ENCODE measurements around the gene UBAP2. TPM values are rescaled to one million over a fixed set of nuclear protein-coding genes. Genes with fewer than 3 reads are reported as not detected.

UBAP2 gene
- polyA plus RNA-seq, 2 donors = 12.6 to 15.6 TPM

DNA sequence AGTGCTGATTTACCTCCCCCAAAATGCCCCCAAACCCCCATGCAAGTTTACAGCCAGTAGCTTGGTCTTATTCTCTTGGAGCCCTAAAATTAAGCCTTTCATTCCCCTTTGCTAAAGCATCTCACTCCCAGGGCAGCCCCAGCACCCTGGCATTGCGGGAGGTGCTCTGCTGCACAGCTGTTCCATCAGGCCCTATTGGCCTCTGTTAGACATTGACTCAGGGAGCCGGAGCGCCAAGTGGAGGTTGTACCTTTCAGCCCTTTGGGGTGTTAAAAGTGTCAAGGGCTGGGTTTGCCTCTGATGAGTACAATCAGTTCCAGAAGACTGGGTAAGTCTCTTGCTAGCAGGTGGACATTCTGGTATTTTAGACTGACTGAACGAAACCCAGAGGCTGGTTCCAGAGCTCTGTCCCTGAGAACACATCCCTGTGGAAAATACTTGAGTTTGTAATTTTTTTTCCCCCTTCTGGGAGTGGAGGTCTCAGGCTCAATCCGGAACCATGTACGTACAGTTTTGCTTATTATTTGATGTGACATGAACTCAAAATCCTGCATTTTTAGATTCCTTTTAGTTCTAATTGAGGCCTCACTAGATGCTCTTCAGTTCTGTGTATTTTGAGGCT, 129.3 kb downstream of the UBAP2 start:
- WGBS, 2 donors = 93 to 95% methylated on average over 6 of the region's 6 CpGs
- H3K9me3 ChIP-seq (ENCODE audit: control insufficient read depth in 2 of 2, insufficient read depth in 1 of 2, low read depth in 1 of 2, low read length in 1 of 2) = no peaks in the 10 kb centered on the region
- no peak overlapping the region for H3K27ac ChIP-seq (ENCODE audit: low read depth in 2 of 2, low read length in 1 of 2)
- H3K36me3 ChIP-seq (ENCODE audit: control insufficient read depth in 2 of 2, insufficient read depth in 2 of 2, low read length in 1 of 2) = peaks cover 18 to 52% of the 10 kb centered on the region in 2 donors
- no peaks in the 10 kb centered on the region for H3K27me3 ChIP-seq (ENCODE audit: control insufficient read depth in 1 of 2, insufficient read depth in 2 of 2, low read length in 2 of 2)
- no peaks in the 10 kb centered on the region for H3K4me1 ChIP-seq (ENCODE audit: control insufficient read depth in 2 of 2, insufficient read depth in 2 of 2, low read length in 1 of 2)
- H3K4me3 ChIP-seq (ENCODE audit: low read depth in 1 of 2, low read length in 2 of 2) = no peak overlapping the region

DNA sequence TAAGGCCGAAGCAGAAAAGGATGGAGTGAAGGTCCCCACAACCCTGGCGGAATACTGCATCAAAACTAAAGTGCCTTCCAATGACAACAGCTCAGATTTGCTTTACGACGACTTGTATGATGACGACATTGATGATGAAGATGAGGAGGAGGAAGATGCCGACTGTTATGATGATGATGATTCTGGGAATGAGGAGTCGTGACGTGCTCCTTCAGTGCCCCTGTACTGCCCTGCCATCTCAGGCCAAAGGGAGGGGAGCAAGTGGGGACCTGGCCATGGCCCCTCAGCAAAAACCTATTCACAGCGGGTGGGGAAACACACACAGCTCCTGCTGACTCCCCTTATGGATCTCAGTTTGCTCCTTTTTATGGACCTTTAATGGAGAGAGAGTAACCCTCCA, 131.7 kb downstream of the UBAP2 start:
- Histone ChIP-seq H3K4me1 (ENCODE audit: control insufficient read depth in 2 of 2, insufficient read depth in 2 of 2, low read length in 1 of 2) (no peaks in the 10 kb centered on the region), H3K9me3 (ENCODE audit: control insufficient read depth in 2 of 2, insufficient read depth in 1 of 2, low read depth in 1 of 2, low read length in 1 of 2) (no peaks in the 10 kb centered on the region), H3K27me3 (ENCODE audit: control insufficient read depth in 1 of 2, insufficient read depth in 2 of 2, low read length in 2 of 2) (no peaks in the 10 kb centered on the region), H3K36me3 (ENCODE audit: control insufficient read depth in 2 of 2, insufficient read depth in 2 of 2, low read length in 1 of 2) (peaks cover 4 to 35% of the 10 kb centered on the region in 2 donors), H3K27ac (ENCODE audit: low read depth in 2 of 2, low read length in 1 of 2) (no peak overlapping the region), H3K4me3 (ENCODE audit: low read depth in 1 of 2, low read length in 2 of 2) (no peak overlapping the region)
- 94% methylated on average over 9 of the region's 9 CpGs for WGBS, 2 donors

DNA sequence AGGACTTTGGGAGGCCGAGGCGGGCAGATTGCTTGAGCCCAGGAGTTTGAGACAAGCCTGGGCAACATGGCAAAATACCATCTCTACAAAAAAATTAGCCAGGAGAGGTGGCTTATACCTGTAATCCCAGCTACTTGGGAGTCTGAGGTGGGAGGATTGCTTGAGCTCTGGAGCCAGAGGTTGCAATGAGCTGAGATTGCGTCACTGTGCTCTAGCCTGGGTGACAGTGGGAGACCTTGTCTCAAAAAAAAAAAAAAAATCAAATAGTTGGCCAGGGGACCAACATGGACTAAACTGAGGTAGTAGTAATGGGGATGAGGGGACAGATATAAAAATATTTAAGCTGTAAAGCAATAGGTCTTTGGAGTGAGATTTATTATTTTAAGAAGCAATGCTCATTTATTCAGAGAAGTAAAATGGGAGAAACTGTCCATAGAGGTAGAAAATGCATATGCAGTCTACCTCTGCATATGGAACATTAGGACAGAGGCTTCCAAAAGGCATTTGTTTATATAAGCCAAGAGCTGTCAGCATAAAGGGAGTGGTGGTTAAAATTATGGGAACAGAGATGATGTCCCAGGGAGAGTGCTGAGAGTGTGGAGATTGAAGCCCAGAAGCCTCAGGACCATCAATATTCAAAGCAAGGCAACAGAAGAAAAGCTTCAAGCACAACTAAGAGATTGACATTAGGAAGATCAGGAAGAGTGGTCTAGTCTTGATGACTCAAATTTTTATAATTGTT, 133.6 kb downstream of the UBAP2 start:
- Histone ChIP-seq H3K9me3 (ENCODE audit: control insufficient read depth in 2 of 2, insufficient read depth in 1 of 2, low read depth in 1 of 2, low read length in 1 of 2) (no peaks in the 10 kb centered on the region), H3K4me3 (ENCODE audit: low read depth in 1 of 2, low read length in 2 of 2) (no peak overlapping the region), H3K4me1 (ENCODE audit: control insufficient read depth in 2 of 2, insufficient read depth in 2 of 2, low read length in 1 of 2) (no peaks in the 10 kb centered on the region), H3K27me3 (ENCODE audit: control insufficient read depth in 1 of 2, insufficient read depth in 2 of 2, low read length in 2 of 2) (no peaks in the 10 kb centered on the region), H3K36me3 (ENCODE audit: control insufficient read depth in 2 of 2, insufficient read depth in 2 of 2, low read length in 1 of 2) (peaks cover 4 to 20% of the 10 kb centered on the region in 2 donors), H3K27ac (ENCODE audit: low read depth in 2 of 2, low read length in 1 of 2) (no peak overlapping the region)
- 76 to 93% methylated on average over 3 of the region's 3 CpGs for WGBS, 2 donors

DNA sequence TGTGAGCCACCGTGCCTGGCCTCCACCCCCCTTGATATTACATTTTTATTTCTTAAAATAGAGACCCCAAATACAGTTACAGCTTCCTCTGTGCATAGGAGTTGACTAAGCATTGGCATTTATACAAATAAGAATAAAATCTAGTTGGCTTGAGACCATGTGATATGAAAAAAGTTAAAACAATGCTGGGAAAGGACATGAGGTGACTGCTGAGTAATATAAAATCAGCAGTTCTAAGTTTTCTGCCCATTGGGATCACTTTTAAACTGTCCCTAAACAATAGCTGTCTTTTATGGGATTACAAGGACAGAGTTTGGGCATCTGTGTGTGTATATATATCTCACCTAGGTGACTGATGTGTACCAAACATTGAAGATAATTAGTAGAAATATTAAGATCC, 135.1 kb downstream of the UBAP2 start:
- Histone ChIP-seq H3K27me3 (ENCODE audit: control insufficient read depth in 1 of 2, insufficient read depth in 2 of 2, low read length in 2 of 2) (no peaks in the 10 kb centered on the region), H3K9me3 (ENCODE audit: control insufficient read depth in 2 of 2, insufficient read depth in 1 of 2, low read depth in 1 of 2, low read length in 1 of 2) (no peaks in the 10 kb centered on the region), H3K27ac (ENCODE audit: low read depth in 2 of 2, low read length in 1 of 2) (no peak overlapping the region), H3K4me1 (ENCODE audit: control insufficient read depth in 2 of 2, insufficient read depth in 2 of 2, low read length in 1 of 2) (no peaks in the 10 kb centered on the region), H3K4me3 (ENCODE audit: low read depth in 1 of 2, low read length in 2 of 2) (no peak overlapping the region), H3K36me3 (ENCODE audit: control insufficient read depth in 2 of 2, insufficient read depth in 2 of 2, low read length in 1 of 2) (peaks cover 0 to 14% of the 10 kb centered on the region in 2 donors)
- WGBS, 2 donors = 82 to 85% methylated on average over 1 of the region's 1 CpG

DNA sequence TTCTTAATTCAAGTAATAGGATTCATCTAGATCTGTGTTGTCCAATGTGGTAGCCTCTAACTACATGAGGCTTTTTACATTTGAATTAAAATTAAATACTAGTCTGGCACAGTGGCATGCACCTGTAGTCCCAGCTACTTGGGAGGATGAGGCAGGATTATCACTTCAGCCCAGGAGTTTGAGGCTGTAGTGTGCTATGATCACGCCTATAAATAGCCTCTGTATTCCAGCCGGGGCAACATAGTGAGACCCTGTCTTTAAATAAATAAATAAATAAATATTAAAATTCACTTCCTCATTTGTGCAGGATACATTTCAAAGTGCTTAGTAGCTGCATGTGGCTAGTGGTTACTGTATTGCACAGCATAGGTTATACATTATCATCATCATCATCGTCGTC, 139.9 kb downstream of the UBAP2 start:
- Histone ChIP-seq H3K36me3 (ENCODE audit: control insufficient read depth in 2 of 2, insufficient read depth in 2 of 2, low read length in 1 of 2) (peaks cover 0 to 4% of the 10 kb centered on the region in 2 donors), H3K9me3 (ENCODE audit: control insufficient read depth in 2 of 2, insufficient read depth in 1 of 2, low read depth in 1 of 2, low read length in 1 of 2) (no peaks in the 10 kb centered on the region)
- WGBS, 2 donors = 94% methylated on average over 4 of the region's 4 CpGs

GRCh38 chr9:33908114-33908513, 140.6 kb downstream of the UBAP2 start:
- Histone ChIP-seq H3K4me1 (ENCODE audit: control insufficient read depth in 2 of 2, insufficient read depth in 2 of 2, low read length in 1 of 2) (no peaks in the 10 kb centered on the region), H3K27me3 (ENCODE audit: control insufficient read depth in 1 of 2, insufficient read depth in 2 of 2, low read length in 2 of 2) (no peaks in the 10 kb centered on the region), H3K4me3 (ENCODE audit: low read depth in 1 of 2, low read length in 2 of 2) (no peak overlapping the region), H3K9me3 (ENCODE audit: control insufficient read depth in 2 of 2, insufficient read depth in 1 of 2, low read depth in 1 of 2, low read length in 1 of 2) (no peaks in the 10 kb centered on the region), H3K27ac (ENCODE audit: low read depth in 2 of 2, low read length in 1 of 2) (no peak overlapping the region), H3K36me3 (ENCODE audit: control insufficient read depth in 2 of 2, insufficient read depth in 2 of 2, low read length in 1 of 2) (peaks cover 0 to 2% of the 10 kb centered on the region in 2 donors)
- WGBS, 2 donors = 99% methylated on average over 3 of the region's 3 CpGs

More for the DNA sequence above, 139.9 kb downstream of the UBAP2 start:
- Histone ChIP-seq H3K27me3 (ENCODE audit: control insufficient read depth in 1 of 2, insufficient read depth in 2 of 2, low read length in 2 of 2) (no peaks in the 10 kb centered on the region), H3K4me1 (ENCODE audit: control insufficient read depth in 2 of 2, insufficient read depth in 2 of 2, low read length in 1 of 2) (no peaks in the 10 kb centered on the region), H3K4me3 (ENCODE audit: low read depth in 1 of 2, low read length in 2 of 2) (no peak overlapping the region), H3K27ac (ENCODE audit: low read depth in 2 of 2, low read length in 1 of 2) (no peak overlapping the region)

DNA sequence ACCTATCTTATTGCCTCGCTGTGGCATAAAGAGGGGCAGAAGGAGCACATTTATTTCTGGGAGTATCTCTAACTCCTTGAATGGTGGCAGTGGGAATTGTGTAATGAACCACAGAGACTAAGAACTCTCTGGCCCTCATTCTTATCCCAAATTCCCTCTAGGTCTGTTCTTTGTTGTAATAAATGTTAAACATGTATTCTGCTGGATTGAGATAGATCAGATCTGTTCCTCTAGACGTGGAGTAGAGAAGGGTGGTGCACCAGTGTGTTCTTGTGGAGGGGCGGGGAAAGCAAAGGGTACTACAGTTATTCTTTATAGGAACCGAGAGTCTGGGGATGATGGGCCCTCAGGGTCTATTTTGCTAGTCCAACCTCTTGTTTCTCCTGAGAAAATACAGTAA, 141.3 kb downstream of the UBAP2 start:
- 73 to 79% methylated on average over 4 of the region's 4 CpGs for WGBS, 2 donors
- no peak overlapping the region for H3K27ac ChIP-seq (ENCODE audit: low read depth in 2 of 2, low read length in 1 of 2)

GRCh38 chr9:33906769-33907168, 141.9 kb downstream of the UBAP2 start:
- Histone ChIP-seq H3K9me3 (ENCODE audit: control insufficient read depth in 2 of 2, insufficient read depth in 1 of 2, low read depth in 1 of 2, low read length in 1 of 2) (no peaks in the 10 kb centered on the region), H3K4me3 (ENCODE audit: low read depth in 1 of 2, low read length in 2 of 2) (no peak overlapping the region), H3K27ac (ENCODE audit: low read depth in 2 of 2, low read length in 1 of 2) (no peak overlapping the region), H3K4me1 (ENCODE audit: control insufficient read depth in 2 of 2, insufficient read depth in 2 of 2, low read length in 1 of 2) (no peaks in the 10 kb centered on the region), H3K27me3 (ENCODE audit: control insufficient read depth in 1 of 2, insufficient read depth in 2 of 2, low read length in 2 of 2) (no peaks in the 10 kb centered on the region), H3K36me3 (ENCODE audit: control insufficient read depth in 2 of 2, insufficient read depth in 2 of 2, low read length in 1 of 2) (peaks cover 0 to 3% of the 10 kb centered on the region in 2 donors)
- WGBS, 2 donors = 82 to 93% methylated on average over 2 of the region's 2 CpGs

More for the DNA sequence above, 141.3 kb downstream of the UBAP2 start:
- H3K27me3 ChIP-seq (ENCODE audit: control insufficient read depth in 1 of 2, insufficient read depth in 2 of 2, low read length in 2 of 2) = no peaks in the 10 kb centered on the region
- no peaks in the 10 kb centered on the region for H3K4me1 ChIP-seq (ENCODE audit: control insufficient read depth in 2 of 2, insufficient read depth in 2 of 2, low read length in 1 of 2)
- H3K4me3 ChIP-seq (ENCODE audit: low read depth in 1 of 2, low read length in 2 of 2) = no peak overlapping the region
- H3K36me3 ChIP-seq (ENCODE audit: control insufficient read depth in 2 of 2, insufficient read depth in 2 of 2, low read length in 1 of 2) = no peaks in the 10 kb centered on the region
- no peaks in the 10 kb centered on the region for H3K9me3 ChIP-seq (ENCODE audit: control insufficient read depth in 2 of 2, insufficient read depth in 1 of 2, low read depth in 1 of 2, low read length in 1 of 2)

DNA sequence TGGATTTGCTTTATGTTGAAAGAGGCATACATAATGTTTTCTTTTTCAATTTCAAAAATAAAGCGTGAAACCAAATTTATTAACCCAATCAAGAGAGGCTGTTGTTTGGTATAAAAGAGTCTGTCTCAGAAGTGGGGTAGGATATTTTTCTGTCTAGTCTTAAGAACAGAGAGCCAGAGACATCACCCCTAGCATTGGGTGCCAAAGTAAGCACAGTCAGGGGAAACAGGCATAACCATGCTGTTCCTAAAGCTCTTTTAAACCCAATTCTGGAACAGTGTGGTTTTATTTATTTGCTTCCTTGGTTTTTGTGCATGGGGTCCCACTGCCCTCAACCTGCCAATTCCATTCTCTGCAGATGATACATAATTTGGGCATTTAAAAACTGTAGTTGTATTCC, 143.6 kb downstream of the UBAP2 start:
- Histone ChIP-seq H3K9me3 (ENCODE audit: control insufficient read depth in 2 of 2, insufficient read depth in 1 of 2, low read depth in 1 of 2, low read length in 1 of 2) (no peaks in the 10 kb centered on the region), H3K27me3 (ENCODE audit: control insufficient read depth in 1 of 2, insufficient read depth in 2 of 2, low read length in 2 of 2) (no peaks in the 10 kb centered on the region), H3K4me3 (ENCODE audit: low read depth in 1 of 2, low read length in 2 of 2) (no peak overlapping the region), H3K27ac (ENCODE audit: low read depth in 2 of 2, low read length in 1 of 2) (no peak overlapping the region), H3K36me3 (ENCODE audit: control insufficient read depth in 2 of 2, insufficient read depth in 2 of 2, low read length in 1 of 2) (peaks cover 0 to 7% of the 10 kb centered on the region in 2 donors), H3K4me1 (ENCODE audit: control insufficient read depth in 2 of 2, insufficient read depth in 2 of 2, low read length in 1 of 2) (no peaks in the 10 kb centered on the region)
- 93 to 97% methylated on average over 1 of the region's 1 CpG for WGBS, 2 donors
